ENCODE results near the gene SLC22A12.

SLC22A12 gene

DNA sequence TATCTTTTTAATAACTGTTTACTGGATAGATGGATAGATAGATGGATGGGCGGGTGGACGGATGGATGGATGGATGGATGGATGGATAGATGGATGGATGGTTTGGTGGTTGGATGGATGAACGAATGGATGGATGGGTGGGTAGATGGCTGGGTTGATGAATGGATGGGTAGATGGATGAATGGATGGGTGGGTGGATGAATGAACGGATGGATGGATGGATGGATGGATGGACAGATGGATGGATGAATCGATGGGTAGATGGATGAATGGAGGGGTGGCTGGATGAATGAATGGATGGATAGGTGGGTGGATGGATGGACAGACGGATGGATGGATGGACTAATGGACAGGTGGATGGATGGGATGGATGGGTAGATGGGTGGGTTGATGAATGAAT is 13.8 kb upstream of the SLC22A12 start:
- DNase-seq (ENCODE audit: low read depth) = no peak
- no peak for TF ChIP-seq MAX (IDR thresholded peaks at IDR 0.05; ENCODE audit: low read depth, low read length)
- no peak for TF ChIP-seq POLR2A (IDR thresholded peaks at IDR 0.05; ENCODE audit: extremely low read depth, insufficient read length)
- TF ChIP-seq CTCF (IDR thresholded peaks at IDR 0.05; ENCODE audit: low read depth, low read length) = no peak
- no peak for TF ChIP-seq MYC (IDR thresholded peaks at IDR 0.05; ENCODE audit: low read depth, low read length)
- no peak overlapping the region for H3K4me3 ChIP-seq (ENCODE audit: low read depth, low read length)

GRCh38 chr11:64580412-64580811 is 10.6 kb upstream of the SLC22A12 start:
- no peak for DNase-seq (ENCODE audit: low read depth)
- no peak overlapping the region for H3K4me3 ChIP-seq (ENCODE audit: low read depth, low read length)
- TF ChIP-seq CTCF (IDR thresholded peaks at IDR 0.05; ENCODE audit: low read depth, low read length) = no peak
- no peak for TF ChIP-seq POLR2A (IDR thresholded peaks at IDR 0.05; ENCODE audit: extremely low read depth, insufficient read length)

DNA sequence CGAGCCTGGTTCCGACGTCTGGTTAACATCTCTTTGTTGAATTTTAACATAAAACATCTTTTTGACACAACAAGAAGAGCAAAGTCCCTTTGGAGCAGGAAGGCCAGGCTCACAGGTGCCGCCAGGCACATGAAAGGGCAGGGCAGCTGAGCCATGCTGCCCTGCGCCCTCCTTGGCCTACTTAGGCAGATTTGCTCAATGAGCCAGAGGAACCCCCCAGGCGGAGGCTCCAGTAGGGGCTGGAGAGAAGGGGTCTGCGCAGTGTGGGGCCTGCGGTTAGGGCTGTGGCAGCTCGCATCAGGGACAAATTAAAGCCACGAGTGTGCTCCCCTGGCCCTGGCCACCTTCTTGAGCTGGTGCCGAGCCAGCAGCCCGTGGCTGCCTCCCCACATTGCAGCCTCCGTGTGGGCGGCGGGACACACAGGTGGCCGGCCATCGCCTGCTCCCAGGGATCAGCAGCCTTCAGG is 9.9 kb upstream of the SLC22A12 start:
- H3K4me3 ChIP-seq (ENCODE audit: low read depth, low read length) = no peak overlapping the region
- no peak for TF ChIP-seq MAX (IDR thresholded peaks at IDR 0.05; ENCODE audit: low read depth, low read length)
- no peak for TF ChIP-seq CTCF (IDR thresholded peaks at IDR 0.05; ENCODE audit: low read depth, low read length)
- TF ChIP-seq MYC (IDR thresholded peaks at IDR 0.05; ENCODE audit: low read depth, low read length) = no peak
- TF ChIP-seq POLR2A (IDR thresholded peaks at IDR 0.05; ENCODE audit: extremely low read depth, insufficient read length) = no peak
- DNase-seq (ENCODE audit: low read depth) = no peak

DNA sequence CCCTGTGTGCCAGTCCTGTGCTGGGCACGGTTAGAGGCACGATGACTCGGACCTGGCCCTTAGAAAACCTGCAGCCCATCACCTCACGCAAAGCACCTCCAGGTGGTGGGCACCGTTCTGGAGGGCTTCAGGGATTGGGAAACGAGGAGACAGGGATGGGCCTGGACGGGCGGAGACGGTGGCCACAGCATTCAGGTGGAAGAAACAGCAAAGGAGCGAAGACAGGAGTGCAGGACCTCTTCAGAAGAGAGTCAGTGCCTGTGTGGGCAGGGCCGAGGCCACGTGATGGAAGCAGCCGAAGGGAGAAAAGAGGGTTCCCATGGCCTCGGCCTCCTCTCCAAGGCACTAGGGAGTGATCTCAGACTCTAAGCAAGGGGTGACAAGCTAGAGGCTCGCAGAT is 8.1 kb upstream of the SLC22A12 start:
- no peak overlapping the region for H3K4me3 ChIP-seq (ENCODE audit: low read depth, low read length)
- TF ChIP-seq CTCF (IDR thresholded peaks at IDR 0.05; ENCODE audit: low read depth, low read length) = no peak
- no peak for TF ChIP-seq MYC (IDR thresholded peaks at IDR 0.05; ENCODE audit: low read depth, low read length)
- no peak for TF ChIP-seq POLR2A (IDR thresholded peaks at IDR 0.05; ENCODE audit: extremely low read depth, insufficient read length)
- TF ChIP-seq MAX (IDR thresholded peaks at IDR 0.05; ENCODE audit: low read depth, low read length) = no peak
- DNase-seq (ENCODE audit: low read depth) = no peak

DNA sequence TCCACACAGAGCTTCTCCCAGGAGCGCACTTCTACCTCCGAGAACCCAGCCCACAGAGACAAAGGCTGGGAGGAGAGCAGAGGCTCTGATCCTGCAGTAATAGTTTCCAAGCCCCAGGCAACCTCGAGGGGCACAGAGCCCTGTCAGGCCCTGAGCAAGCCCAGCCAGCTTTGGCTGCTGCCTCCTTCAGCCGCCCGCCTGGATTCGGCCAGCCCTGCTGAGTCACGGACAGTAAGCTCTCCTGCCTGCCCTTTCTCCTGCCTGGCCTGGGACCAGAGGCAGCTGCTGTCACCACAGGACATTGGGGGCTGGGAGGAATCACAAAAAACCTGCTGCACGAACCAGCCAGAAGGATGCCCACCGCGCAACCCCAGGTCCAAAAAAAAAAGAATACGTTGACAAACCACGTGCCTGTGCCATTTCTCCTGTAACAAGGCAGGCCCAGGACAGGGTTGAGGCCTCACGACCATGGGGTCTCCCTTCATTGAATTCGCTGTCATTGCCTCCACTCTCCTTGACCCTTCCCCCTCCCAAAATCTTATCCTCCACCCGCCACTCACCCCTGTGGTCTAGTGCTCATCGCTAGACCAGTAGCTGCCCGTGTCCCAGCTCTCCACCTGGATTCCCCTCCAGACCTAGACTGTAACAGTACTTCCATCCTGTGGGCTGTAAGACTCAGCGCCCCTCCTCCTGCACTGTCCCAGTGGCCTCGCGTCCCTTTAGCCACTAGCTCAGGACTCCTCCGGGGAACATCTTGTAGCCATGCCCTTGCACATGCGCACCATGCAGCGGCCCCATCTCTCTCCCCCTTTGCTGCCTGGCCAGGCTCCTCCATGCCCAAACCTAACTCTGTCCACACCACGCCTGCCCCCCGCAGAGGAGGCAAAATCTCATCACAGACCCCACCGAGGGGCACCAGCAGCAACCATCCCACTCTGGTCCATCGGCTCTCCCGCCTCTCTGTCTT is 7.4 kb upstream of the SLC22A12 start:
- DNase-seq (ENCODE audit: low read depth) = no peak
- no peak overlapping the region for H3K4me3 ChIP-seq (ENCODE audit: low read depth, low read length)
- TF ChIP-seq POLR2A (IDR thresholded peaks at IDR 0.05; ENCODE audit: extremely low read depth, insufficient read length) (no peak), MAX (IDR thresholded peaks at IDR 0.05; ENCODE audit: low read depth, low read length) (no peak), MYC (IDR thresholded peaks at IDR 0.05; ENCODE audit: low read depth, low read length) (no peak), CTCF (IDR thresholded peaks at IDR 0.05; ENCODE audit: low read depth, low read length) (no peak)

All from NB4 (cell line).